ENCODE measurements around the gene LEMD3.
"Not testable (repeated sequence)": the region's sequence is repeated elsewhere in the genome, so short reads cannot be mapped to it uniquely, and the experiment has no call there.

Gene LEMD3

GRCh38 chr12:65279369-65280112 is 110.2 kb downstream of the LEMD3 start:
- no peak for DNase-seq

GRCh38 chr12:65280306-65280705 is 110.9 kb downstream of the LEMD3 start:
- no peak for DNase-seq

DNA sequence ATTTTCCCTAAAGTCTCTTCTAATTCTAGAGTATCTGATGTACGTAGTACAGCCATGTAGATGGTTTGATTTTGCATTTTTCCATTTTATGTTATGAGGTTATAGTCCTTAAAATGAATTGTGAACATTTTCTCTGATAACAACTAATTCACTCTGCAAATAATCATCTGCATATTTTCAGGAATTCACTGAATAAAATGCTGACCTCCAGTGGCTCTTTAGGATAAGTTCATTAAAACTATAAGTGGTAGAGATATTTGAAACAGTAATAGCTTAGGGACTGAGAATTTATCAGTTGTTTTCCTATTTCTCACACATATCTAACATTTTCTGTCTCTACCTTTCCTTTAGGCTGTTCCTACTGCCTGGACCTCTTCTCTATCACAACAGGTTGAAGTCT is 113.5 kb downstream of the LEMD3 start:
- no peak for DNase-seq

- DNase-seq: not testable (repeated sequence)
These were observed 116.1 kb downstream of the LEMD3 start for GRCh38 chr12:65285532-65285931.

GRCh38 chr12:65287426-65287825 is 118.0 kb downstream of the LEMD3 start:
- no peak for DNase-seq

GRCh38 chr12:65292241-65292640 is 122.9 kb downstream of the LEMD3 start:
- no peak for DNase-seq

GRCh38 chr12:65293735-65294134 is 124.4 kb downstream of the LEMD3 start:
- no peak for DNase-seq

DNA sequence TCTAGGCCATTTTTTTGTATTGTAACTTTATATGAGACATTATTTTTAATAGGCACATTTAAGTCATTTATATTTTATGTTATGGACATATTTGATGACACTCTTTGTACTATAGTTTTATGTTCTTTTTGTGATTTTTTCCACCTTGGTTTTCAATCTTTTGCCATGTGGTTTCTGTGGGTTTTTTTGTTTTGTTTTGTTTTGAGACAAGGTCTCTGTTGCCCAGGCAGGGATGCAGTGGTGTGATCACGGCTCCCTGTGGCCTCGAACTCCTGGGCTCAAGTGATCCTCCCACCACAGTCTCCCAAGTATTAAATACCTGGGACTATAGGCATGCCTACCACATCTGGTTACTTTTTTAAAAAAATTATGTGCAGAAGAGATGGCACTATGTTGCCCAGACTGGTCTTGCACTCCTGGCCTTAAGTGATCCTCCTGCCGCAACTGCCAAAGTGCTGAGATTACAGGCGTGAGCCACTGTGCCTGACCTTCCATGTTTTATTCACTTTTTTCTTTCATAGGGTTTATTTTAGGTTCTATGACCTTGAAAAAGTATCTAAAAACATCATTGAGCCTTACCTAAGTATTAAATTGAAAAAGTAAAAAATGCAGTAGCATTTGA is 125.4 kb downstream of the LEMD3 start:
- DNase-seq: no peak

DNA sequence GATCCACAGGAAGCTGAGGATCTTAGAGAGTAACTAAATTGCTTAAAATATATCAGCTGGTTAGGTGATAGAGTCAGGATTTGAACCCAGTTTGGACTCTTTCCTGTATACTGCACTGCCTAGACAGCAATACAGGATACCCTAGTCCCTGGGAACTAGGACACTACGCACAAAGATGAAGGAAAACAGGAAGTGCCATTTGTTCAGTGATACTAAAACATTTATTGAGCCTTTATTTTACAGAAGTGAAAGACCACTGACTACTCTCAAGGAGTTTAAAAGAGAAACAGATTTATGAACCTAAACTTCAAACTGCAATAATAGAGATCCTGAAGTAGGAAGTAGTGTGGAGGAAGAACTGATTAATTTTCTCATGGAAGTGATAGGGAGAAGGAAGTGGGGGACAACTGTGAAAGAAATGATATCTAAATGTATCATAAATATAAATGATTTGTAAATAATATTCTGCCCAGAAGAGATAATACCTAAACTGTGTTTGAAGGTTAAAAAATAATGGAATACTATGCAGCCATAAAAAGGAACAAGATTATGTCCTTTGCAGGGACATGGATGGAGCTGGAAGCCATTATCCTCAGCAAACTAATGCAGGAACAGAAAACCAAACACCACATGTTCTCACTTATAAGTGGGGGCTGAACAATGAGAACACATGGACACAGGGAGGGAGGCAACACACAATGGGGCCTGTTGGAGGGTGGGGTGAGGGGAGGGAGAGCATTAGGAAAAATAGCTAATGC is 127.3 kb downstream of the LEMD3 start:
- DNase-seq: no peak
